Mammary epithelial cell (primary cell): Measurements from ENCODE around the gene NSF.

Experiments
- EZH2 ChIP-seq: IDR thresholded peaks from 2 replicates; pipeline ENCODE4 v1.6.1; 2012; ENCODE audit warnings: low read length, inconsistent platforms, borderline replicate concordance
- TF ChIP-seq, protein P1 (sequence below), 2 donors: IDR thresholded peaks in 1 of 2; conservative IDR thresholded peaks in 1 of 2; 2 replicates each; pipeline ENCODE4 v1.5.1; 2011 to 2012; ENCODE audit warnings: inconsistent platforms in 2 of 2, low read length in 2 of 2, mild to moderate bottlenecking in 2 of 2, control low read depth in 1 of 2, low read depth in 1 of 2; ENCODE audit not compliant: insufficient read depth in 1 of 2; ENCODE audit errors: extremely low read depth in 1 of 2

DNA sequence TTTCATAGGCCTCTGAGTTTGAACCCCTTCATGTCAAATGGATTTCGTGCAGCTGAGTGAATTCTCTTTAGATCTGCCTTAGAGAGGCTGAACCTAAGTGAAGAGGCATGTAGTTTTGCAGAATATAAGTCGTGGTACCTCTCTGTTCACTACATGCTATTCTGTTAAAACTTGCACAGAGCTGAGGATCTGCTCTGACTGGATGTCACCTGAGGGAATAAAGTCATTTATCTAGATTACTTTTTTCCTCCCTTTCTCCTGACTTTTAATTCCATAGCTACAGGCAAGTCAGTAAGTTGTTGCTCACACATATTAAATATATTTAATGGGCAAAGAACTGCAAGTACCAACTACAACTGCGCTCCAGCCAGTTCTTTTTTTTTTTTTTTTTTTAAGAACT lies 163.3 kb downstream of the NSF start:
- TF ChIP-seq, protein P1, sequence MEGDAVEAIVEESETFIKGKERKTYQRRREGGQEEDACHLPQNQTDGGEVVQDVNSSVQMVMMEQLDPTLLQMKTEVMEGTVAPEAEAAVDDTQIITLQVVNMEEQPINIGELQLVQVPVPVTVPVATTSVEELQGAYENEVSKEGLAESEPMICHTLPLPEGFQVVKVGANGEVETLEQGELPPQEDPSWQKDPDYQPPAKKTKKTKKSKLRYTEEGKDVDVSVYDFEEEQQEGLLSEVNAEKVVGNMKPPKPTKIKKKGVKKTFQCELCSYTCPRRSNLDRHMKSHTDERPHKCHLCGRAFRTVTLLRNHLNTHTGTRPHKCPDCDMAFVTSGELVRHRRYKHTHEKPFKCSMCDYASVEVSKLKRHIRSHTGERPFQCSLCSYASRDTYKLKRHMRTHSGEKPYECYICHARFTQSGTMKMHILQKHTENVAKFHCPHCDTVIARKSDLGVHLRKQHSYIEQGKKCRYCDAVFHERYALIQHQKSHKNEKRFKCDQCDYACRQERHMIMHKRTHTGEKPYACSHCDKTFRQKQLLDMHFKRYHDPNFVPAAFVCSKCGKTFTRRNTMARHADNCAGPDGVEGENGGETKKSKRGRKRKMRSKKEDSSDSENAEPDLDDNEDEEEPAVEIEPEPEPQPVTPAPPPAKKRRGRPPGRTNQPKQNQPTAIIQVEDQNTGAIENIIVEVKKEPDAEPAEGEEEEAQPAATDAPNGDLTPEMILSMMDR (conservative IDR thresholded peaks at IDR 0.05 in 1 of 2, IDR thresholded peaks at IDR 0.05 in 1 of 2; ENCODE audit: extremely low read depth in 1 of 2, insufficient read depth in 1 of 2, low read depth in 1 of 2, low read length in 2 of 2) = no peak
- no peak for TF ChIP-seq EZH2
